Stimulated activated CD4-positive, alpha-beta T cell treated with anti-CD3 and anti-CD28 coated beads, Interleukin-2, amount 100 ng/mL, for 24 hours (primary cell): Measurements from ENCODE around the gene STRADA.
A peak's percentile ranks its signal among the peaks of the same experiment; 100 is the strongest.

Experiments used
- DNase-seq, 2 donors: peaks; one replicate each; pipeline ENCODE4 v3.0.0-alpha.2; 2020

STRADA gene

GRCh38 chr17:63741408-63742173, at the start of gene STRADA:
Gene STRADA (minus strand): TSS chr17:63741799. CDS start chr17:63728369, 13,430 bp downstream.
- peak; percentile 99 for DNase-seq

GRCh38 chr17:63790057-63790456, 48.5 kb upstream of the STRADA start:
- no peak for DNase-seq

- DNase-seq = no peak
Measured at GRCh38 chr17:63786971-63787711, 45.5 kb upstream of the STRADA start.

GRCh38 chr17:63786117-63786516, 44.5 kb upstream of the STRADA start:
- no peak for DNase-seq

- DNase-seq = no peak
Measured at GRCh38 chr17:63785556-63785955, 44.0 kb upstream of the STRADA start.

- no peak for DNase-seq
Measured at GRCh38 chr17:63783522-63783921, 41.9 kb upstream of the STRADA start.

GRCh38 chr17:63780928-63781327, 39.3 kb upstream of the STRADA start:
- DNase-seq = no peak

- no peak for DNase-seq
Measured at GRCh38 chr17:63780507-63780906, 38.9 kb upstream of the STRADA start.

GRCh38 chr17:63775420-63775819, 33.8 kb upstream of the STRADA start:
- no peak for DNase-seq

- DNase-seq = no peak
Measured at GRCh38 chr17:63774969-63775265, 33.3 kb upstream of the STRADA start.

- peak; percentile 91 to 92 for DNase-seq
Measured at GRCh38 chr17:63774141-63774968, 32.8 kb upstream of the STRADA start, which contains the start of gene DDX42. Gene DDX42 (plus strand): TSS chr17:63774170. CDS start chr17:63787050, 12,880 bp downstream.

- DNase-seq = peak; percentile 96 to 98
Measured at GRCh38 chr17:63773272-63774140, 31.9 kb upstream of the STRADA start, which contains the start of gene CCDC47. Gene CCDC47 (minus strand): TSS chr17:63773597. CDS start chr17:63766175, 7,422 bp downstream.

GRCh38 chr17:63772801-63773271, 31.2 kb upstream of the STRADA start:
- DNase-seq = no peak

- DNase-seq = no peak
Measured at GRCh38 chr17:63768433-63768832, 26.8 kb upstream of the STRADA start.

GRCh38 chr17:63766754-63767153, 25.2 kb upstream of the STRADA start:
- DNase-seq = no peak

GRCh38 chr17:63764716-63765115, 23.1 kb upstream of the STRADA start:
- DNase-seq = no peak

- DNase-seq = no peak
Measured at GRCh38 chr17:63762161-63763078, 20.8 kb upstream of the STRADA start.

GRCh38 chr17:63760771-63761539, 19.4 kb upstream of the STRADA start:
- no peak for DNase-seq

- DNase-seq = no peak
Measured at GRCh38 chr17:63758428-63758827, 16.8 kb upstream of the STRADA start.

- no peak for DNase-seq
Measured at GRCh38 chr17:63754046-63754445, 12.4 kb upstream of the STRADA start.
